HG02852 (cell line): Measurements from ENCODE around the gene FNDC3B.
"Not testable (repeated sequence)": the region's sequence is repeated elsewhere in the genome, so short reads cannot be mapped to it uniquely, and the experiment has no call there.

ENCODE experiments used
- ATAC-seq: cut with Tn5 transposase; IDR thresholded peaks from one replicate; pipeline ENCODE4 v1.9.1; 2021; ENCODE audit warnings: mild to moderate bottlenecking, moderate library complexity; ENCODE audit not compliant: unreplicated experiment

Gene FNDC3B

DNA sequence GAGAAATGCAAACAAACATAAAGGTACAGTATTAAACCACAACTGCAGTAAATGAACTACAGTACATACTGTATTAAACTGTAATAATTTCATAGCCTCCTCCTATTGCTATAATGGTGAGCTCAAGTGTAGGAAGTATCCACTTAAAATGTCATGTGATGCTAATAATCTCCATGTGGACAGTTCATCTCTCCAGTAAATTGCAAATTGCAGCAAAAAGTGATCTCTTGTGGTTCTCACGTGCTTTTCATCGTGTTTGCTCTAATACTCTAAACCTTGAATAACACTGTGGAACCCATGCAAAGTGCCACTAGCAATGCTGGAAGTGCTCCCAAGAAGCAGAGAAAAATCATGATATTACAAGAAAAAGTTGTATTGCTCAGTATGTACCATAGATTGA is 9.2 kb upstream of the FNDC3B start:
- ATAC-seq = no peak

DNA sequence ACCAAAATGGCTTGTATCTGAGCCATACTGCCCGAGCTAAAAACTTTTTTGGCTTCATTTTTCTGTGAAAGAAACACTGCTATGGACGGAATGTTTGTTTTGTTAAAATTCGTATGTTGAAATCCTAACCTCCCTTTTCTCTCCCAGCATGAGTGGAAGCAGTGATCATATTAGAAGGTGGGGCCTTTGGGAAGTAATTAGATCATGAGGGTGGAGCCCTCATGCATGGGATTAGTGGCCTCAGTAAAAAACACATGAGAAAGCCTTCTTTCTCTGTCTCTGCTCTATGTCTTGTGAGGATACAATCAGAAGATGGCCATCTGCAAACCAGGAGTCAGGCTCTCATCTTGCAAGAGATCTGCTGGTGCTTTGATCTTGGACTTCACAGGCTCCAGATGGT is 7.4 kb upstream of the FNDC3B start:
- ATAC-seq = no peak

DNA sequence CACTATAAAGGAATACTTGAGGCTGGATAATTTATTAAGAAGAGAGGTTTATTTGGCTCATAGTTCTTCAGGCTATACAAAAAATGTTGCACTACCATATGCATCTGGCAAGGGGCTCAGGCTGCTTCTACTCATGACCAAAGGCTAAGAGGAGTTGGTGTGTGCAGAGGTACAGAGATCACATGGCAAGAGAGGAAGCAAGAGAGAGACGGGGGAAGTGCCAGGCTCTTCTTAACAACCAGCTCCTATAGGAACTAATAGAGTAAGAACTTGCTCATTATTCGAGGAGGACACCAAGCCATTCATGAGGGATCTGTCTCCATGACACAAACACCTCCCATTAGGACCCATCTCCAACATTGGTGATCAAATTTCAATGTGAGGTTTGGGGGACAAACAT is 6.0 kb upstream of the FNDC3B start:
- no peak for ATAC-seq

DNA sequence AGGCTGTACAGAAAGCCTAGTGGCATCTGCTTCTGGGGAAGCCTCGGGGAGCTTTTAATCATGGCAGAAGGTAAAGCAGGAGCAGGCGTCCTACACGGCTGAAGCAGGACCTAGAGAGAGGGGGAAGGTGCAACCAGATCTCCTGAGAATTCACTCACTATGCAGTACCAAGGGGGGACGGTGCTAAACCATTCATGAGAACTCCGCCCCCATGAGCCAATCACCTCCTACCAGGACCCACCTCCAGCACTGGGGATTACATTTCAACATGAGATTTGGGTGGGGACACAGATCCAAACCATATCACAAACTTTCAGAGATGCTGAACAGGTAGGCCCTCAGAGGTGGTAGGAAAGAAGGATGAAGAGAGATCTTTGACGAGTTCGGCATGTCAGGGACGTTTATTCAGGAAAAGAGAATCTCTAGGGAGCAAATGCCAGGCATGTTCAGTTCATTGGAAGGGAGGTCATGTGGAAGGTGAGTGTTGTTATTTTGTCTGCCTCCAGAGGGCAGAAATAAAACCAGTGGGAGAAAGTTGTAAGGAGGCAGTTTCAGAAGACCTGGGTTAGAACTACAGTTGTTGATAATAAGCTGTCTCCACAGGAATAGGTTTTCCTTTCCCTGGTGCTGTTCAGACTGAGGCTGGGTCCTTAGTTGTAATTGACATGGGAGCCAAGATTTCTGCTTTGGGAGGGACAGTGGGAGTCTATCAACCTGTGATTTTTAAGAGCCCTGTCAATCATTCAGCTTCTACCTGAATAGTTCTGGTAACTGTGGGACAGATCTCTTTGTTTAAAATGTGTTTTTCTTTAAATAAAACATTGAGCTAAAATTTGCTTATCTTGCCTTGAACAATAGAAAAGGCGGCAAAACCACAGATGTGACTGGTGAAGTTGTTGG is 4.3 kb upstream of the FNDC3B start:
- ATAC-seq = no peak

DNA sequence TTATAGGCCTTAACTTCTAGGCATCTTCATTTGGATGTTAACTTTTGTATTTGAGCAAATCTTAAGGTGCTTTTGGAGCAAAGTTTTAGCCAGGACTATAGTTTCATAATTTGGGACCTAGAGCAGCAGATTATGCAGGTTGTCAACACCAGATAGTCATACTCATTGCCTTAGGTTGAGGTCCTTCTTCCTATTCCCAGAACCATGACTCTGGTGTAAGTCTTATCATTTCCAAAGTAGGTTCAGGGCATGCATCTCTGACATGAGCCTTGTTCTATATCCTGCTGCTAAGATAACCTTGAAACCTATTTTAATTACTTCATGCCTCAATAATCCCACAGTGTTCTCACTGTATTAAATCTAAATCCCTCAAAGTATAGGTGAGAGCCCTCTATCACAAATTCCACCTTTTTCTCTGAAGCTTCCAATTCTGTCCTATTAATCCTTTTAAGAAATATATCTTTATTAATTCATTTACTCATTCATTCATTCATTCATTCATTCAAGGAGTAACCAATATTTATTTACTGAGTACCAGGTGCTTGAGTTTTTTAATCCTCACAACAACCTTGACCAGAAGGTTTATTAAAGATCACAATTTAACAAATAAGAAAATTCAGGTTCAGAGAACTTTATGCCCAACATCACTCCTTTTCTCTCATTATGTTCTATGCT is 2.7 kb upstream of the FNDC3B start:
- ATAC-seq = no peak

DNA sequence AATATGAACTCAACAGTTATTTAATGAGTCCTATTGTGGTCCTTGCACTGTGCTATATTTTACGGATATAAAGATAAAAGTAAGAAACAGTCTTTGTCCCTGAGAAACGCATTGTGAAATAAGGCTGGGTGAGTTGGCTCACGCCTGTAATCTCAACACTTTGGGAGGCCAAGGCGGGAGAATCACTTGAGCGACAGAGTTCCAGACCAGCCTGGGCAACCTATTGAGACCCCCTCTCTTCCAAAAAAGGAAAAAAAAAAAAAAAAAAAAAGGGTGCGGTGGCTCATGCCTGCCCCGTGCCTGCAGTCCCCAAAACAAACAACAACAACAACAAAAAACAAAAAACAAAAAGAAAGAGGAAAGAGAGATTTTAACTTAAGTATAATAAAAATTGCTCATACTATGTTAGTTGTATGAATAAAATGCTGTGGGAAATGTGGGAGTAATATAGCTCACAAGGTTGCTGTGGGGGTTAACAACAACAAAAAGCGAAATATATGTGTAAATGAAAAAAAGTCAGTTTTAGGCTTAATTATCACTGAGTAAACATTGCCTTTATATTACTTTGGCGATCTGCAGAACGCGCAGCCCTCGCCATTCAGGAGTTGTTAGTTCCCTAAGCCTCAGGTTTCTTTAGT is 461 bp upstream of the FNDC3B start:
- peak; percentile 1 for ATAC-seq

DNA sequence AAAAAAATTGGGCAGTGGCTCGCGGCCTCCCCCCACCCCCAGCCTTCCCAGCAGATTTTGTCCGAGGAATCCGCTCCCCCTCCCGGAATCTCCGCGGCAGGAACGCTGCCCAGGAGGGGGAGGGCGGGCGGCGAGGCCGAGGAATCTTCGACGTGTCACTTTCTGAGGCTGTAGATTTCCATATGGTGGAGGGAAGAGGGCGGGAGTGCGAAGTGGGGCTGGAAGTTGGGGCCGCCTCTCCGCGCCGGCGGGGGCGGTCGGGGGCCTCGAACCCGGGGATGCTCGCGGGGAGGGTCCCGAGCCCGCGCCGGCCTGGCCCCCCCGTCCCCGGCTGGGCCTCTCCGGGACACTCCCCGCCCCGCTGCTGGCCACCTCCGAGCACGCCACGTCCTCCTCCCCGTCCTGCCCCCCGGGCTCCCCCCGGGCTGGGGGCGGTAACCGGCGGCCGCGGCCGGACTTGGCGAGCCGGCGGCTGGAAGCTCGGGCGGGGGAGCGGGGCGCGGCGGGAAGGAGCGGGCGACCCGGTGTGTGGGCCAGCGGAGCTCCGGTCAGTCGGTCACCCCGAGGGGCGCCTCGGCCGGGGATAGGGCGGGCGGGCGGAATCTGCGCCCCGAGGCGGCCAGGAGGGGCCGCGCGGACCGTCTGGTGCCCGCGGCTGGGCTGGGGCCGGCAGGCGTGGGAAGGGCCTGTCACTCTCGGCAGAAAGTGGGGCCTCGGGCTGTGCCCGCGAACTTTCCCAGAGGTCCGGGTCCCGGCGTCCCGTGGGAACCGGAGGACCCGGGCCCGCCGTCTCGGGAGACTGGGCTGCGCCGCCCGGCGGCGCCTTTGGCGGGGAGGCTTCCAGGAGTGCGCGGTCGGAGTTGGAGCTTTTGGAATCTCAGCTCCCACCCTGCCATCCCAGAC is 951 bp downstream of the FNDC3B start:
- peak; percentile 25 for ATAC-seq

DNA sequence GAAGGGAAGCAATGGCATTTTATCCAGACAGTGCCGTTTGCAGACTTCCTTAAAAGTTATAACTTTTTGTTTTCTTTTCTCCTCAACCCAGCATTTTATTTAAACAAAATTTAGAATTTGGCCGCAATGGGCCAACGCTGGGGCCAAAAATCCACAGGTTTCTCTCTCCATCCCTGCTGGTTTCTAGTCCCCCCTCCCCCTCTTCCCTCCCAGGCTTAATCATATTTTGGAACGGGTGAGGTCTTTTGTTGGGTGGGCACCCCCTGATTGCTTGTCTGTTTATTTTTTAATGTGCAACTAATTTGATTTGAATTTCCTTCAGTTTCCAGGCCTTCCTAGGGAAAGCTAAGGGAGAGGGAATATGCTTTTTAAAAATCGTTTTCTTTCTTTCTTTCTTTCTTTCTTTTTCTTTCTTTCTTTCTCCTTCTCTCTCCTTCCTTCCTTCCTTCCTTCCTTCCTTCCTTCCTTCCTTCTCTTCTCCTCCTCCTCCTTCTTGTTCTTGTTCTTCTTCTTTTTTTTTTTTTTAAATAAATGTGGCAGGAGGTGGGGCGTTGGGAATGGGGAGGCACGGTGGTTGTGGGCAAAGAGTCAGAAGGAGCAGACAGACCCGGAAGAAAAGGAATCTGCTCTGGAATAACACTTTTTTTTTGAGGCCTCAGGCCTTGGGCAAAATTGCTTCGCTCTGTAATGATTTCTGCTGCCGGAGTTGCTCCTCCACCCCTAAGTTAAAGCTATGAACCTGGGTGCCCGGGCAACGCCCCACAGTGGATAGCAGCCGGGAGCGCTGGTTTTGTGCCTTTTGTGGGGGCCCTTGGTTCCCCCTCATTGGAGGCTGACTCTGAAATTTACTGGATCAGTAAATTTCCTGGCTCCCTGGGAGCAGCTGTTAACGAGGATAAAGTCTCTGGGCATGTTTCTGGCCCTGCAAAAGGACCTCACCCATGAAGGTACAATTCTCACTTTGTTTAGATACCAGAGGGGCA is 1.9 kb downstream of the FNDC3B start:
- no peak for ATAC-seq

DNA sequence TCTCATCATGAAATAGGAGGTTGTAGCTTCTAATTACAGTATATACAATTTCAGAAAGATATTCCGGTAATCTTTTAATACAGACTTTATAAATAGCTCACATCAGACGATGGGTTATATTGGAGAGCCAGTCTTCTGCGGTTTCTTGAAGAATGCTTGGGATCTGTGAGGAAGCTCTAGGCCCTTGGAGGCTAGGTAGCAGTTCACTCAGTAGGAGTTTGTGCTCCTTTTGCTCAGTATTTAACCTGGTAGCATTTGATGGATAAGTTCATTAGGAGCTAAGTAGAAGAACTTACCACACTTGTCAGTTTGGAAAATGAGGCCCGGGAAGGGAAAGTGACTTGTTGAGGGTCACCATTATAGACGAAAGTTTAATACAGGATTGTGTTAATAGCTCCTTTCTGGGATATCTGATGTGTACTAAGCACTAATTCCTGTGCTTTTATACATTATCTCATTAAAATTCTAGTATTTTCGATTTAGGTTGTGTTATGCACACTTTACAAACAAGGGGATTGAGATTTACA is 2.8 kb downstream of the FNDC3B start:
- ATAC-seq = no peak

DNA sequence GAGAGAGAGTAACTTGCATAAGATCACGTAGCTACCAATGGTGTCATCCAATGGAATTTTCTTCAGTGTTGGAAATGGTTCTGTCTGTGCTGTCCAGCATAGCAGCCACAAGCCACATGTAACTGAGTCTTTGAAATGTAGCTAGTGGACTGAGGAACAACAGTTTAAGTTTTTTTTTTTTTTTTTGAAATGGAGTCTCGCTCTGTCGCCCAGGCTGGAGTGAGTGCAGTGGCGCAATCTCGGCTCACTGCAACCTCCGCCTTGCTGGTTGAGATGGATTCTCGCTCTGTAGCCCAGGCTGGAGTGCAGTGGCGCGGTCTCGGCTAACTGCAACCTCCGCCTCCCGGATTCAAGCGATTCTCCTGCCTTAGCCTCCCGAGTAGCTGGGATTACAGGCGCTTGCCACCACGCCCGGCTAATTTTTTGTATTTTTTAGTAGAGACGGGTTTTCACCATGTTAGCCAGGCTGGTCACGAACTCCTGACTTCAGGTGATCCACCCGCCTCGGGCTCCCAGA is 3.3 kb downstream of the FNDC3B start:
- not testable (repeated sequence) for ATAC-seq

DNA sequence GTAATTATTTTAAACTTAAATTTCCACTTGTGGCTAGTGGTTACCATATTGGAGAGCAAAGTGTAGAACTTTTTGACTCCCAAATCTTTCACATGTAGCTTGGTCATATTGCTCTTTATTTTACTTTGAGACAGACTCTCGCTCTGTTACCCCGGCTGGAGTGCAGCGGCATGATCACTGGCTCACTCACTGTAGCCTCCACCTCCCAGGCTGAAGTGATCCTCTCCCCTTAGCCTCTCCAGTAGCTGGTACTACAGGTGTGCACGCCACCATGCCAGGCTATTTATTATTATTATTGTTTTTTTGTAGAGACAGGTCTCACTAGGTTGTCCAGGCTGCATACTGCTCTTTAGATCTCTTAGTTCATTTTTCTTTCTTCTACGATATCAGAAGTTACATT is 3.9 kb downstream of the FNDC3B start:
- ATAC-seq = no peak

DNA sequence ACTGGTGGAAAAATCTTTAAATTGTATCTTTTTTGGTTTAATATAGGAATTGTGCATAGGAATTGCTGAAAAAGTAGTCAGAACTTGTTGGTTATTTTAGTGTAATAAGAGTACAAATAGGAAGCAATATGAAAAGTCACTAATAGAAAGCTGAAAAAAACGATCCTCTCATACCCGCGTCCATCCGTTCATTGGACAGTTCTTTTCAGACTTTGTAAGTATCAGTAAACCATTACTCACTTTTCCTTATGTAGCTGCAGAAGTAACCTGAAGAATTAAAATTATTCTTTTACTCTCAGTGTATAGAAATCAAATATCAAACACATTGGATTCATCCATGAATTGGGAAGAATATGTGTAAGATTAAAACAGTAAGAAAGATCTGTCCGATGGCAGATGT is 4.4 kb downstream of the FNDC3B start:
- ATAC-seq = no peak

DNA sequence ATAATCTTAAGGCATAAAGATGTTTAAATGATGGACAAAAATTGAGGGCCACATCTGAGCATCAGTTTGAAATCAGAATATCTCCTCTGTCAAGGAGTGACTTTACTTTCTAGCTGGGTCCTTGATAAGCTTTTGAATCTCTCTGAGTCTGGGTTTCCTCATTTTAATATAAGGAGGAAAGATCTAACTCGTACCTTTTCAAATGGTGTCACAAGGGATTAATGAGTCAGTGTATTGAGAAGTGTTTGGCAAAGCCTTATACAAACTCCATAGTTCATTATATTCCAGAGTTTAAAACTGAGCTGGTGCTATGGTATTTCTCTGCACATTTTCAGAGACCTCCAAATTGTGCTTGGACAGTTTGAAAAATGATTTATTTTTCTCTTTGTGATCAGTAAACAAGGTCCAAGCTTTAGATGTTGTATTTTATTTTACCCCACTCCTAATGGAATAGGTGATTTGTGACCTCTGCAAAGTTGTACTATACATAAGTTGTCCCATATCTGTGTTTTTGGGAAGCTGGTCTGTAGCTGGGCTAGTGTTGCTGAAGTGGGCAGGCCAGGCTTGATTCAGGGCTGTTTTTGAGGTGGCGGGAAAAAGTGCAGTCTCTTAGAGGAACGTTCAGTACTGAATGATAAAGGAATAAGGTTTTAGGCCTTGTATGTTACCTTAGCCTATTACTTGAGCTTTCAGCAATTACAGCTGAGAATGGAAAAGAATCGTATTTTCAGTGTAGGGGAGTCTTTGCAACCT is 5.6 kb downstream of the FNDC3B start:
- ATAC-seq = no peak

DNA sequence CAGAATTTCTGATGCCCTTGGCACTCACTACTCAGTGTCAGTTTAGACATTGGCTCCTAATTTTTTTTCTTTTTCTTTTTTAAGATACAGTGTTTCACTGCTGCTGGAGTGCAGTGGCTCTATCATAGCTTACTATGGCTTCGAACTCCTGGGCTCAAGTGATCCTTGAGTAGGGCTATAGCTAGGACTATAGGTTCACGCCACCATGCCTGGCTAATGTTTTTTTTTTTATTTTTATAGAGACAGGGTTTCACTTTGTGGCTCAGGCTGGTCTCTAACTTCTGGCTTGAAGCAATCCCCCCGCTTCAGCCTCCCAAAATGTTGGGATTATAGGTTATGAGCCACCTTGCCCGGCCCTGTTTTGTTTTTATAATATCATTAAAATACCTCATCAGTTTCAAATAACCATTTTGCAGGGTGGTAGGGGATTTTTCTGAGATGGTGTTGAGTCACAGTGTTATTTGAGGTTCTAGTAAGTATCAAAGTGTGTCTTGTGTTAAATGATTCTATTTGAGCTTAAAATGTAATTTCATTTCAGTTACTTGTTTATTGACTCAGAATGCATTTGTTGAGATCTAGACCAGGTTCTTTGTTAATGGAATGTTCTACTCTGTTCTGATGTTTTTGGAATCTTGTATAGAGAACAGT is 7.0 kb downstream of the FNDC3B start:
- ATAC-seq = no peak

DNA sequence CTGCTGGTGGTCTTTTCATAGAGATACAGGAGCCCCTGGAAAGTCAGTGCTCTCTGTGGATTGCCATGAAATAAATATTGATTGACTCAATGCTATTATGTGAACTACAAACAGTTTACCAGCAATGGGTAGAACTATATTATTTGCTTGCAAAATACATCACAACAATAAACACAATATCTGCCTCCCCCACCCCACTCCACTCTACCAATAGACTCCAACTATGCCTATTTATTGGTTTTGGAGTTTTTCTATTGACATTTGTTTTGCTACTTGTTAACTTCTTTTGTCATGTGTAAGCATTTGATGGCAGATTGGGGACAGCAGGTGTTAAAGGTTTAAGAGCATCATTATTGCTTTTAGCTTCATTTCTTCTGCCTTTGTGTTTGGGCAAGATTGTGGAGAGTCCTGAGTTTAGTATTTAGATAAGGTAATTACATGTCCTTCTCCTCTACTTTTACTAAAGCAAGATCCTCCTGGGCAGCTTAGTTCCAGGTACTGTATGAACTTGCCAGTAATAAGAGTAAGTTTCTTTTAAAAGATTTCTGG is 8.3 kb downstream of the FNDC3B start:
- no peak for ATAC-seq

DNA sequence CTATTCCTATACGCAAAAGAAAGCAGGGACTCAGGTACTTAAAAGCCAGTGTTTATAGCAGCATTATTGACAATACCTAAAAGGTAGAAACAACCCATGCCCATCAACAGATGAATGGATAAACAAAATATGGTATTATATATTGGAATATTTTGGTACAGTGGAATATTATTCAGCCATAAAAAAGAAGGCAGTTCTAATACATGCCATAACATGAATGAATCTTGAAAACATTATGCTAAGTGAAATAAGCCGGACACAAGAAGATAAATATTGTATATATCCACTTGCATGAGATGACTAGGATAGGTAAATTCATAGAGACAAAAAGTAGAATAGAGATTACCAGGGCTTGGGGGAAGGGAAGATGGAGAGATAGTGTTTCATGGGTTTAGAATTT is 9.2 kb downstream of the FNDC3B start:
- ATAC-seq = no peak

DNA sequence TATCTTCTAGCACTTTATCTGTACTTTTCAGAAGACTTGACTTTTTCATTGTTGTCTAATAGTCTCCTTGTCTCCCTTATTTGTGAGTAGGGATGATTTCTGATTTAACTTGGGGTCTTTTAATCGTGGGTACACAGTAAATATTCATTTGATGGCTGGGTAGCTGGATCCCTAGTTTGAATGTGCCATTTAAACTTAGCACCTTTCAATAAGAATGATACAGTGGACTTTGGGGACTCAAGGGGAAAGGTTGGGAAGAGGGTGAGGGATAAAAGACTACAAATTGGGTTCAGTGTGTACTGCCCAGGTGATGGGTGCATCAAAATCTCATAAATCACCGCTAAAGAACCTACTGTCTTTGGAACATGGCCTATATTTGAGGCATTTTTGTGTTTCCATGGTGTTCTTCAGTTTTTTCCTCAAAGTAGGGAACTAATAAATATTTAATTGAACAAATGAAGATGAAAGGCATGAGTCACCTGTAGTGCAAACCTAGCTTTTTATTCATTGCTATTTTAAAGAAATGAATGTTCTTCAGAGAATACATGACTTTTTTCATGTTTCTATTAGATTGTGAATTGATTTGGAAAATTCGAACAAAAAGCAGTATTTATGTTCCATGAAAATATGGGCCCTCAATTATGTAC is 12.1 kb downstream of the FNDC3B start:
- ATAC-seq = no peak
